Activated CD8-positive, alpha-beta memory T cell treated with anti-CD3 and anti-CD28 coated beads, Interleukin-2, amount 50 U/mL, for 1 hour (primary cell): ENCODE measurements around the gene AP3B1.

Experiments used
- DNase-seq: peaks from one replicate; pipeline ENCODE4 v3.0.0-alpha.2; 2020; ENCODE audit errors: extremely low read depth

The AP3B1 gene

DNA sequence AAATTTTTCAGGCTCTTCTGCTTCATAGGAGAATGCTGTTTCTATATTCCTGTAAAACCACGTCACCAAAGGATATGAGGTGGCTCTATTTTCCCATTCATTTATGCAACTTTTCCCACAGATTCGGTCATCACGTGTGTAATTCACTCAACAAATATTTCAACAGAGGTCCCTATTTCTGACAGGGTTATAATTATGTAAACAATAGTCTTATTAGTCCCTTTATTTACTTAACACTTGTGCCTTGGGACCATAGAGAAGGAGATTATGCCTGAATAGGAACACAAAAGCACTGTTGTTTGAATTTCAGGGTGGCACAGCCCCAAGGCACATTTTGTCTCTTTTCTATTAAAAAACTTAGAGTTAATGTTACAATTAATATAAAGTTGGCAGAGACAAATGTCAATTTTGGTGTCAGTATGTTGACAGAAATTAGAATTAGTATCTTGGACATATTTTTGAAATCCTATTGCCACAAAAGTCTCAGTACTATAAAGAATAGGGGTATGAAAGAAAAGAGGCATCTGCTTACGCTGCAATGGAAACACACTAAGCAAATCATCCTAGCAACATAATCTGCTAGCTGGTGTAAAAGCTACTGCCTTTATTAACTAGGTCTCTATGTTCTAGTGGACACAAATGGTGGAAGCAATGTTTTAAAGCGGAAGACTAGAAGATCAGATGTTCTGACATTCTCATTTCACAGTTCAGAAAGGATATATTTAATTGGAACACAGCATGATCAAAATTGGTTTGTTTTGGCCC, 289.3 kb downstream of the AP3B1 start:
- DNase-seq: no peak

DNA sequence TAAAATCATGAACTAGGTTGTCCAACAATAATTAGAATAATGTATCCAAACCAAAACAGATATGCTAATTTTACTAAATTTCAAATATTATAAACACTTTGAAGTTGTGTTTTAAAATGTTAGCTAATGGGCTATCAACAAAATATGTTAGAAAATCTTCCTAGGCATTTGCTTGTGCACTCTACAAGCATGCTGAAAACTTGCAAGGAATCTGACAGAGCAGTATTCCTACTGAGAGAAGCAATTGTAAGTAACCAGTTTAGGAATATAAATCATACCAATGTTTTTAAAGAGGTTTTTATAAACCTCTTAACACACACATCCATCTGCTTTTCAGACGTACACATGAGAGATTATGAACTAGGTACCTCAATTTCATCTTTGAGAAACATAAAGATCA, 289.9 kb downstream of the AP3B1 start:
- no peak for DNase-seq

DNA sequence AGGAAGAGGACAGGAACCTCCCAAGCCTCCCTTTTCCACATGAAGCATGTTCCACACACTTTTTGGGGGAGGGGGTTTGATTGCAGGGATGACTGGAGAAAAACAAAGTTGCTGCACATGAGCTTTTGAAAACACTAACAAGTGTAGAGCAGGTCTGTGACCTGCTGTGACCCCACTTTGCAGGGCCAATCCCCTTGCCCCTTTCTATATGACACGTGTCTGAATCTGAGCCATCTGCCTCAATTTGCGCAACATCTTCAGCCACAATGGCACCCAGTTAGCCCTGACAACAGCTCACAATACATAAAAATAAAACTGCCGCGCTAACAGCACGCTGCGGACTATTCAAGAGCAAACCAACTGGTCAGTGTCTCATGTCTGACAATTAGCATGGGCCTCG, 290.6 kb downstream of the AP3B1 start:
- DNase-seq: no peak

- no peak for DNase-seq
Observed at GRCh38 chr5:78003450-78003849, 291.0 kb downstream of the AP3B1 start.

GRCh38 chr5:78002690-78003089, 291.8 kb downstream of the AP3B1 start:
- no peak for DNase-seq

GRCh38 chr5:78001197-78001596, 293.3 kb downstream of the AP3B1 start:
- no peak for DNase-seq

DNA sequence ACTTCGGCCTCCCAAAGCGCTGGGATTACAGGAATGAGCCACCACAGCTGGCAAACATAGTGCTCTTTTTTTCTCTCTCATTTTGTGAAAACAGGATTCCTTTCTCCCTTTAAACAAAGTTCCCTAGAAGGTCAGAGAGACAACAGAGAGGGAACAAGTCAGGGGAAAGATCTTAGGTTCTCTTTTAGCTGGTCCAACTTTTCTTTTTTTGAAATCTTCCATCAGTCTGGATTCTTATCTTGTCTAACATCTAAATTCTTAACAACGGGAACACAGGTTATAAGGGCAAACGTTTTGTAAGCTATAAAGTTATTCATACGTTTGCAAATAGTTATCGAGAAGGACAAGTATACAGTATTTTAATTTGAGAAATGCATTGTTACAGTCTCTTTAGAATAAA, 294.3 kb downstream of the AP3B1 start:
- DNase-seq: no peak

- DNase-seq: no peak
Observed at GRCh38 chr5:77999399-77999798, 295.1 kb downstream of the AP3B1 start.

- DNase-seq: no peak
Observed at GRCh38 chr5:77996943-77997342, 297.6 kb downstream of the AP3B1 start.

DNA sequence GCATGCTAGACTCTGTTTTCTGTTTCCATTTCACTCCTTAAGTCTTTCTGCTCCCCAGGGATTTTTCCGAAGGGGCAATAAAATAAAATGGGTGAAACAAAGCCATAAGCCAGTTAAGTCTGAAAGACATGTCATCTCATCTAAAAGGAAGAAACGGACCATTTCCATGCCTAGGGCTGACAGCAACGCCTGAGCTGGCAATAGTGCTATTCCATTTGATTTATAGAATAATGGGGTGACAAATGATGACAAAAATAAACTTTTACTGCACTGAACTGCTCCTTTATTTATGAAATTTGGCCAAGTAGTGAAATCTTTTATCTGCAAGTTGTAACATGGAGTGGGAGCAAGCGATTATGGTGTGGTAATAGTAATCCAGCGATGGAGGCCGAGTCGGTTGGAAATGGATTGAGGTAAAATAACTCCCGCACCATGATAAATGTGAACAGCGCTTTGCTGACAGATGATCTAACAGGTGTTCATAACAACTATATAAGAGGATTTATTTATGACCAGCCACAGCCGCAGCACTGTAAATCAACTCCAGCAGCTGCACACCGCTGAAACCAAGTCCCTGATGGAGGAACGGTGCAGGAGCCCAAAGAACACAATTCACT, 298.6 kb downstream of the AP3B1 start:
- DNase-seq: no peak

GRCh38 chr5:77994943-77995342, 299.6 kb downstream of the AP3B1 start:
- no peak for DNase-seq

GRCh38 chr5:77993855-77994318, 300.6 kb downstream of the AP3B1 start:
- no peak for DNase-seq

DNA sequence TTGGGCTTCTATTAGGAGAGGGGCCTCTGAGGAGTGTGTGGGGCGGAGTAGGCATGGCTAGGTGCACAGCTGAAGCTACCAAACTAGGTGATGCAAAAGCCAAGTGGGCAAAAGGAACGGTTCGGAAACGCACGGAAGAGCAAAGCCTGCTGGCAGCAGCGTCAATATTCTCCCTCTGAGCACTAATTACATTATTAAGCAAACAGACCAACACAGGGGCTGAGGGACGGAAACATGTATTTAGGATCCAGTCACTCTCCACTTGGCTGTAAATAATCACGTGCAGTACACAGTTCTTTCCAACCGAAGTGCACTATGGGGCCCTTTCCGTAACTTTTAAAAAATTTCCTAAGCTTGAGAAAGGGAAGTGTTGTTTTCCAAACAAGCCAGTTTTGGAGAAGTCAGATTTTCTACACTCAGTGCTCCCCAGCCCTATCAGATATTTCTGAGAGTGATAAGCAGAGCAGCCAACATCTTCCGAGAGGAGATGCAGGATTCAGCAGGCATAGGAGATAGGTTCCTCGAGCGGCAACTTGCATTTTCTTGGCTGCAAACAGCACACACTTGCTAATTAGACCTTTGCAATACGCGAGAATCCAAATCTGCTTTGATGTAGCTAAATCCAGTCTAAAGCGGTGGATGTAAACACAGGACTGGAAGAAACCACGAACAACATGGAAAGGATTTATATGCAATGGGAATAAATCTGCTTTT, 301.2 kb downstream of the AP3B1 start:
- no peak for DNase-seq

DNA sequence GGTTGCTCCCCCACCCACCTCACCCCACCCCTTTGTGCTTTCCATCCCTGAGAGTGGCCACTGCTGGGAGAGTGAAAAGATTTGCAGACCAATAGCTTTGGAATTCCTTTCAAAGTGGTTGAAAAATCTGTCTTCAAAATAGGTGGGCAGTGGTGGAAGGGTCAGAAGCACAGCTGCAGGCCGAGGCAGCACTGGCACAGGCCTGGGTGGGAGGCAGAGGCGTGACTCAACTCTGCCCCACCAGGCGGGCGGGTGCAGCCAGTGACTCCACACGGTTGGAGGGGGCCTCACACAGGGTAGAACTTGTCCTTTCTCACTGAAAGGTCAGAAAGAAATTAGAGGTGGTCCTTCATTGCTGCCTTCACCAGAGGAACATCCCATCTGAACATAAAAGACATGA, 303.4 kb downstream of the AP3B1 start:
- no peak for DNase-seq

- DNase-seq: no peak
Observed at GRCh38 chr5:77990020-77990419, 304.5 kb downstream of the AP3B1 start.

GRCh38 chr5:77987988-77988387, 306.5 kb downstream of the AP3B1 start:
- DNase-seq: no peak

- no peak for DNase-seq
Observed at GRCh38 chr5:77987331-77987730, 307.2 kb downstream of the AP3B1 start.

- no peak for DNase-seq
Observed at GRCh38 chr5:77986261-77986660, 308.2 kb downstream of the AP3B1 start.

DNA sequence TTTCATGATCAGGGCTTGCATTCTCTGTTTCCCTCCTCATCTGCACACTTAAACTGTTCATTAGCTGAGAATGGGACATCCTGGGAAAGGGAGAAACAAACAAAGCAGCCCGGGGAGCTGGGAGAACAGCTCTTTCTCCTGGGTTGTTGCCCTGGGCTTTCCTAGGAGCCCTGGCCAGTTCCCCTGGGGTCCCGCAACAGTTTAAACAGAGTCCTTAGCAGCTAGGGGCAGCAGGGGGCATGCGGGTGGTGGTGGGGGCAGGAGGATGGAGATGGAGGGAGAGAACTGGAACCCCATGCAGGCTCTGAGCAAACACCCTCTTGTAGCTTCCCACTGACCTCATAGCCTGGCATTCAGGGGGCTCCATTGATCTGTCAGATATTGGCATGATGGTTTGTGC, 309.3 kb downstream of the AP3B1 start:
- DNase-seq: no peak

DNA sequence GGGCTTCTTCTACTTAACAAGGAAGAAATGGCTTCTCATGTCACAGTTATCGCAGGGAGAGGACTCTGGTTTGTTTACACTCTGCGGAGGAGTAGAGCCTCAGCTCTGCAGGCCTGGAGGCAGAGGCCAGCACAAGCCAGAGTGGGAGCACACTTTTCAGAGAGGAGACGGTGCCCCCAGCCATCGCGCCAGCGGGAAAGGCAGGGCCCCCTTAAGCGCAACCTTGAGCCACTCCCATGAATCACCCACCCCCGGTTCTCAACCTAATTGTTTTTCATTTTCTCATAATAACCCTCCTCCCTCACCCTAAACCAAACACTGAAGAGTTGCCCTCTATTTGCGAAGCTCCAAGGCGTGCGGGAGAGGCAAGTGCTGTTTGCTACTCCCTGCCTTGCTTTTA, 309.9 kb downstream of the AP3B1 start:
- DNase-seq: no peak

DNA sequence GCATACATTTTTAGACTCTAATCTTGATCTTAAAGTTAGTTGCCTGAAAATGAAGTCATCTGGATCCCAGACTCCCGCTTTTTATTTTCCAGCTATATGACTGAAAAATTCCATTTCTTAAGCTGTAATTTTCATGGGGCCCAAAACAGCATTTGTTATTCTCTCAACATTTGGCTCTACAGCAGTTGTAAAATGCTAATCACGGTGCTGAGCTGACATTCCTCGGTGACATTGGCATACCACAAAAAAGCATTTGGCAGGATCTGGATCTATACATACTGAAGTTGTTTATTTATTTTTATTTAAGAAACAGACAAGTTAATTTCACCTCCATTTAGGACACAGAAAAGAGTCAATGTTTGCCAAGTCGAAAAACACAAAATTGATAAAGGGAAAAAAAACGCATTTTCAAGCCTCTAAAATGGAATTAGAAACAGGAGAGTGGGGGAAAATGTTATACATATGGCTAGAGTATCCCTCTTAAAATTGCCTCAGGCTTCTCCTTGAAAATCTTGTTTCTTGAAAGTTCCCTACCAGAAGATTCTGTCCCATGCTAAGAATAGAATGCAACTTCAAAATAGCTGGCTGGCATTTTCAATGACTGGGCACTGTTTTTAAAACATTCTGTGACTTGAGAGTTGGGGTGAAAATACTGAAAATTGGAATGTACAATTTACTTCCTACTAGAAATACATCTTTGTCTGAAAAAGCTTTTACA, 310.9 kb downstream of the AP3B1 start:
- no peak for DNase-seq

GRCh38 chr5:77981820-77982219, 312.7 kb downstream of the AP3B1 start:
- DNase-seq: no peak
